Cardiac fibroblast (primary cell): ENCODE results near the gene PHACTR3.

Experiments
- DNase-seq, 2 donors: peaks; one replicate each; pipeline versions ENCODE4 v3.0.0 to v3.0.0-alpha.2; 2010; ENCODE audit warnings: low read depth in 2 of 2
- H3K4me3 ChIP-seq, 2 donors: replicated peaks in 1 of 2; 1 replicate in 1 of 2; 2 replicates in 1 of 2; pipeline ENCODE4 v1.5.1; 2011; ENCODE audit warnings: low read depth in 2 of 2, low read length in 2 of 2, mild to moderate bottlenecking in 2 of 2, moderate library complexity in 1 of 2
- TF ChIP-seq, protein P1 (sequence below): IDR thresholded peaks from one replicate; pipeline ENCODE4 v1.5.1; 2011; ENCODE audit warnings: low read depth, mild to moderate bottlenecking, low read length, inconsistent platforms

Gene PHACTR3

GRCh38 chr20:59733351-59733750 is 129.0 kb downstream of the PHACTR3 start:
- H3K4me3 ChIP-seq: no peak overlapping the region
- no peak for DNase-seq
- TF ChIP-seq, protein P1, sequence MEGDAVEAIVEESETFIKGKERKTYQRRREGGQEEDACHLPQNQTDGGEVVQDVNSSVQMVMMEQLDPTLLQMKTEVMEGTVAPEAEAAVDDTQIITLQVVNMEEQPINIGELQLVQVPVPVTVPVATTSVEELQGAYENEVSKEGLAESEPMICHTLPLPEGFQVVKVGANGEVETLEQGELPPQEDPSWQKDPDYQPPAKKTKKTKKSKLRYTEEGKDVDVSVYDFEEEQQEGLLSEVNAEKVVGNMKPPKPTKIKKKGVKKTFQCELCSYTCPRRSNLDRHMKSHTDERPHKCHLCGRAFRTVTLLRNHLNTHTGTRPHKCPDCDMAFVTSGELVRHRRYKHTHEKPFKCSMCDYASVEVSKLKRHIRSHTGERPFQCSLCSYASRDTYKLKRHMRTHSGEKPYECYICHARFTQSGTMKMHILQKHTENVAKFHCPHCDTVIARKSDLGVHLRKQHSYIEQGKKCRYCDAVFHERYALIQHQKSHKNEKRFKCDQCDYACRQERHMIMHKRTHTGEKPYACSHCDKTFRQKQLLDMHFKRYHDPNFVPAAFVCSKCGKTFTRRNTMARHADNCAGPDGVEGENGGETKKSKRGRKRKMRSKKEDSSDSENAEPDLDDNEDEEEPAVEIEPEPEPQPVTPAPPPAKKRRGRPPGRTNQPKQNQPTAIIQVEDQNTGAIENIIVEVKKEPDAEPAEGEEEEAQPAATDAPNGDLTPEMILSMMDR: no peak

DNA sequence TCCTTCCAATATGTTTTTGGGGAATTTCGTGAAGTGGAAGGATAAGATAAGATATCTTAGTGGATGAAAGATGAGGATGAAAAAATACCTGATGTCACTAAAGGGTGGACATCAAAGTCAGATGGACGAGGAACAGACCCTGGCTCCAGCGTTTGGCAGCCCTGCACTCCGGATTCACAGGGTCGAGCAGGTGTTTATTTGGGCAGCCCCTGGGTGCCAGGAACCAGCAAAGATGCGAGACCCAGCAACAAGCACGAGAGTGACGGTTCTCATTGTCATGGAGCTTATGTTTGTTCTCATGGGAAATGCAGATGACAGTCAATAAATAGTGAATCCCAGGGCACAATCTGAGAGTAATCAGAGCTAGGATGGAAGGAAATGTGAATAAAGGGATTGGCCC is 131.1 kb downstream of the PHACTR3 start:
- DNase-seq: no peak
- H3K4me3 ChIP-seq: no peak overlapping the region
- TF ChIP-seq, protein P1: no peak

DNA sequence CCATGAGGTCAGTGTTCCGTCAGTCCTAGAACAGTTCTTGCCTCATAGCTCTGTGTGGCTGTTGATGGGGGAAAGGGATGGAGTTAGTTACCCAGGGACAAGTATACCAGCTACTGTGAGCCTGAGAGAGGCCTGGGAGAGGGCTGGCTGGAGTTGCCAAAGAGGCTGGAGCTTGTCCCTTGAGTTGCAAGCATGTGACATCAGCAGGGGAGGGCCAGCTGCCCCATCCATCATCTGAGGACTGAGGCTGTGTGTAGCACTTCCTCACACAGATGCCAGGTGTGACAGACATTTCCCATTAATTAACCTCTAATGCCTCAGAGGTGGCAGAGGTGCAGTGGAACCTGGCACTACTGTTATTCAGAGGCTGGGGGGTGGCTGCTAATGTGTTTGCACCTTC is 131.6 kb downstream of the PHACTR3 start:
- no peak overlapping the region for H3K4me3 ChIP-seq
- TF ChIP-seq, protein P1: no peak
- no peak for DNase-seq

DNA sequence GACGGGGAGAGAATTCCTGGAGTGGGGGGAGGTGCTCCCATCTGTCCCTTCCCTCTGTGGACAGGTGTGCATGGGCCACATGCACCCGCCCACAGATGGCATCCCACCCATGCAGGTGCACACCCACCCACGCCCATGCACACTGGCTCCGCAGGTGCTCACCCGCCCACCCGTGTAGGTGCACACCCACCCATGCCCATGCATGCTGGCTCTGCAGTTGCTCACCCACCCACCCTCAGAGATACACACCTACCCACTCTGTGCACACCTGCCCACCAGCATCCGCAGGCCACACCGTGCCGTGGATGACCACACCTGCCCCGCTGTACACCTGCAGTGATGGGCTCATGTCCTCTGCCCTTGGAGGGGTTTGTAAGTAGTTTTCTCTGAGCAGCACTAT is 132.0 kb downstream of the PHACTR3 start:
- H3K4me3 ChIP-seq: no peak overlapping the region
- TF ChIP-seq, protein P1: no peak
- no peak for DNase-seq

DNA sequence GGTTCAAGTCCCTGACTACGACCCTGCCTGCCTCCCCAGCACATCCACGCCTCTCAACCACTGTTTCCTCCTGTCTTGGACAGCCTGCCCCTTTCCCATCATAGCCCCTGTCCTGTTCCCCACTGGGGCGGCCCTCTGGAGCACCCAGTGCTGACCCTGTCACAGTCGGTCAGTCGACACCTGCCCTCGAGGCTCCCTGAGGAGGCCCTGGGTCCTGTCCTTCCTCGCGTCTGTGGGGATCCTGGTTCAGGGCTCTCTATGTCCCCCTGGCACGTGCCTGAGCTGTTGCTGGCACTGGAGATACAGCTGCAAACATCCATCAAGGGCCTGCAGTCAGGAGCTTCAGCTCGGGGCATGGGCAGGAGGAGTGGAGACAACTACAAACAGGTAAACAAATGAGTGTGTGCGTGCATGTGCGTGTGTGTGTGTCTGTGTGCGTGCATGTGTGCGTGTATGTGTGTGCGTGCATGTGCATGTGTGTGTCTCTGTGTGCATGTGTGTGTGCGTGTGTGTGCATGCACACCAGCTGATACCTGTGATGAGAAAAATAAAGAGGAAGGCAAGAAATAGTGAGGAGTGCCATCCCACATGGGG is 132.8 kb downstream of the PHACTR3 start:
- no peak for DNase-seq
- TF ChIP-seq, protein P1: no peak

DNA sequence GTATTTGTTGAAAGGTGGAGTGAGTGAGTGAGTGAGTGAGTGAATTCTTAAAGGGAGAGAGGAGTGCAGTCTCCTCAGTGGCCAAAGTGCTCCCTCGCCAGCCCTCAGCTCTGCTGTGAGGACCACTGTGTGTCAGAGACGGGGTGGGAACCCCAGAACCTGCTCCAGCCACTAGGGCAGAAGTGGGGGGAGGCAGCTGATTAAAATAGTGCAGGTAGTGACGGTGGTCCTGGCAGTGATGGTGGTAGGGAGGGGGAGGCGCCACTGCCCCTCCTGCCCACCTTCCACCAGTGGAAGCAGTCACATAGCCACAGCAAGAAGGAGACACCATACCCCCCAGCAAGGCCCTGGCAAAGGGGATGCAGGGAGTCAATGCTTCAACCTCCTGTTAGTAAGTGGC is 133.5 kb downstream of the PHACTR3 start:
- no peak overlapping the region for H3K4me3 ChIP-seq
- TF ChIP-seq, protein P1: no peak
- DNase-seq: no peak

More for the DNA sequence above, 132.8 kb downstream of the PHACTR3 start:
- H3K4me3 ChIP-seq: no peak overlapping the region

DNA sequence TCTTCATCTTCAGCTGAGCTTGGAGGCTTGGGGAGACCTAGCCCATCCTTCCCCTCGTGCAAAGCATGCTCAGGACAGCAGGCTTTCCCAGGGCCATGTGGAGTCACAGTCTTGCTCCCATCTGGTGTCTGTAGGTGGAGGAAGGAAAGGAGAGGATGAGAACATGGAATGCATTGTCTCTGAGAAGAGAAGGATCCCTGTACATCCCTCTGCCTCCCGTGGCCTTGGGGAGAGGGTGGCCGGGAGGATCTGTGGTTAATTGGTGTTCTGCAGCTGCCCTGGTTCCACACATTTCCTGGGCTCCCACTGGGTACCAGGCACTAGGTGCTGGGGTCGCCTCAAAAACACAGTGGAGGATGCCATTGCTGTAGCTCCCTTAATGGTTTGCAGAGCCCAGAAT is 134.5 kb downstream of the PHACTR3 start:
- no peak overlapping the region for H3K4me3 ChIP-seq
- no peak for DNase-seq
- TF ChIP-seq, protein P1: no peak
